ENCODE measurements around the gene UVRAG. TPM values are rescaled to one million over a fixed set of nuclear protein-coding genes. Genes with fewer than 3 reads are reported as not detected.
"Not testable (repeated sequence)": the region's sequence is repeated elsewhere in the genome, so short reads cannot be mapped to it uniquely, and the experiment has no call there.

The UVRAG gene
- total RNA-seq, 1 donor from 2014 or later, result 45.2 TPM

- peak overlapping the region in 1 of 2 donors; percentile 7 for H3K4me3 ChIP-seq
- peak overlapping the region; percentile 63 to 73 for H3K27ac ChIP-seq
These were observed 35.8 kb downstream of the UVRAG start for GRCh38 chr11:75850787-75851186.

GRCh38 chr11:75851203-75851602 lies 36.2 kb downstream of the UVRAG start:
- Histone ChIP-seq H3K9me3 (no peaks in the 10 kb centered on the region), H3K4me1 (peaks cover 0 to 16% of the 10 kb centered on the region in 2 donors), H3K27me3 (no peaks in the 10 kb centered on the region), H3K27ac (peak overlapping the region; percentile 63 to 73), H3K36me3 (no peaks in the 10 kb centered on the region), H3K4me3 (peak overlapping the region in 1 of 2 donors; percentile 7)
- intact Hi-C loops (cut with DNase I), result no loop called here
- TF ChIP-seq, protein P1, sequence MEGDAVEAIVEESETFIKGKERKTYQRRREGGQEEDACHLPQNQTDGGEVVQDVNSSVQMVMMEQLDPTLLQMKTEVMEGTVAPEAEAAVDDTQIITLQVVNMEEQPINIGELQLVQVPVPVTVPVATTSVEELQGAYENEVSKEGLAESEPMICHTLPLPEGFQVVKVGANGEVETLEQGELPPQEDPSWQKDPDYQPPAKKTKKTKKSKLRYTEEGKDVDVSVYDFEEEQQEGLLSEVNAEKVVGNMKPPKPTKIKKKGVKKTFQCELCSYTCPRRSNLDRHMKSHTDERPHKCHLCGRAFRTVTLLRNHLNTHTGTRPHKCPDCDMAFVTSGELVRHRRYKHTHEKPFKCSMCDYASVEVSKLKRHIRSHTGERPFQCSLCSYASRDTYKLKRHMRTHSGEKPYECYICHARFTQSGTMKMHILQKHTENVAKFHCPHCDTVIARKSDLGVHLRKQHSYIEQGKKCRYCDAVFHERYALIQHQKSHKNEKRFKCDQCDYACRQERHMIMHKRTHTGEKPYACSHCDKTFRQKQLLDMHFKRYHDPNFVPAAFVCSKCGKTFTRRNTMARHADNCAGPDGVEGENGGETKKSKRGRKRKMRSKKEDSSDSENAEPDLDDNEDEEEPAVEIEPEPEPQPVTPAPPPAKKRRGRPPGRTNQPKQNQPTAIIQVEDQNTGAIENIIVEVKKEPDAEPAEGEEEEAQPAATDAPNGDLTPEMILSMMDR (IDR thresholded peaks at IDR 0.05), result no peak
- DNase-seq (ENCODE audit: low spot score in 2 of 2), result no peak

More at GRCh38 chr11:75850787-75851186, 35.8 kb downstream of the UVRAG start:
- no peak for DNase-seq (ENCODE audit: low spot score in 2 of 2)
- Histone ChIP-seq H3K9me3 (no peaks in the 10 kb centered on the region), H3K36me3 (no peaks in the 10 kb centered on the region), H3K27me3 (no peaks in the 10 kb centered on the region), H3K4me1 (peaks cover 0 to 16% of the 10 kb centered on the region in 2 donors)
- TF ChIP-seq, protein P1 (IDR thresholded peaks at IDR 0.05), result no peak
- intact Hi-C loops (cut with DNase I), result no loop called here

GRCh38 chr11:75852406-75853017 lies 37.5 kb downstream of the UVRAG start:
- TF ChIP-seq, protein P1 (IDR thresholded peaks at IDR 0.05), result no peak
- no peak for DNase-seq (ENCODE audit: low spot score in 2 of 2)
- intact Hi-C loops (cut with DNase I), result no loop called here

GRCh38 chr11:75853563-75853962 lies 38.6 kb downstream of the UVRAG start:
- H3K4me3 ChIP-seq; DNase-seq (ENCODE audit: low spot score in 2 of 2); intact Hi-C loops (cut with DNase I); H3K27ac ChIP-seq; H3K27me3 ChIP-seq; H3K9me3 ChIP-seq; H3K36me3 ChIP-seq: not testable (repeated sequence)
- peaks cover 0 to 16% of the 10 kb centered on the region in 2 donors for H3K4me1 ChIP-seq

More at GRCh38 chr11:75852406-75853017, 37.5 kb downstream of the UVRAG start:
- Histone ChIP-seq H3K27me3 (no peaks in the 10 kb centered on the region), H3K4me3 (no peak overlapping the region), H3K36me3 (no peaks in the 10 kb centered on the region), H3K9me3 (no peaks in the 10 kb centered on the region), H3K4me1 (peaks cover 0 to 16% of the 10 kb centered on the region in 2 donors), H3K27ac (no peak overlapping the region)

GRCh38 chr11:75853971-75854370 lies 39.0 kb downstream of the UVRAG start:
- DNase-seq (ENCODE audit: low spot score in 2 of 2), result no peak
- H3K27ac ChIP-seq, result no peak overlapping the region
- no peak overlapping the region for H3K4me3 ChIP-seq
- H3K36me3 ChIP-seq, result no peaks in the 10 kb centered on the region
- H3K4me1 ChIP-seq, result peaks cover 0 to 16% of the 10 kb centered on the region in 2 donors
- intact Hi-C loops (cut with DNase I), result no loop called here
- H3K27me3 ChIP-seq, result no peaks in the 10 kb centered on the region
- TF ChIP-seq, protein P1 (IDR thresholded peaks at IDR 0.05), result no peak
- H3K9me3 ChIP-seq, result no peaks in the 10 kb centered on the region

- TF ChIP-seq, protein P1 (IDR thresholded peaks at IDR 0.05), result no peak
- intact Hi-C loops (cut with DNase I), result no loop called here
- H3K27ac ChIP-seq, result no peak overlapping the region
- H3K36me3 ChIP-seq, result no peaks in the 10 kb centered on the region
- no peak overlapping the region for H3K4me3 ChIP-seq
- no peaks in the 10 kb centered on the region for H3K27me3 ChIP-seq
- no peak for DNase-seq (ENCODE audit: low spot score in 2 of 2)
- no peaks in the 10 kb centered on the region for H3K9me3 ChIP-seq
- H3K4me1 ChIP-seq, result peaks cover 0 to 15% of the 10 kb centered on the region in 2 donors
These were observed 40.2 kb downstream of the UVRAG start for GRCh38 chr11:75855206-75855605.

All from ascending aorta (tissue), 2 donors.